ENCODE results near the gene CRHR2. TPM values are rescaled to one million over a fixed set of nuclear protein-coding genes. Genes with fewer than 3 reads are reported as not detected.
"Not testable (repeated sequence)": the region's sequence is repeated elsewhere in the genome, so short reads cannot be mapped to it uniquely, and the experiment has no call there.

CRHR2 gene
- total RNA-seq (2014; rRNA removed; shearing (Covaris generic)): not detected in 2 replicates

DNA sequence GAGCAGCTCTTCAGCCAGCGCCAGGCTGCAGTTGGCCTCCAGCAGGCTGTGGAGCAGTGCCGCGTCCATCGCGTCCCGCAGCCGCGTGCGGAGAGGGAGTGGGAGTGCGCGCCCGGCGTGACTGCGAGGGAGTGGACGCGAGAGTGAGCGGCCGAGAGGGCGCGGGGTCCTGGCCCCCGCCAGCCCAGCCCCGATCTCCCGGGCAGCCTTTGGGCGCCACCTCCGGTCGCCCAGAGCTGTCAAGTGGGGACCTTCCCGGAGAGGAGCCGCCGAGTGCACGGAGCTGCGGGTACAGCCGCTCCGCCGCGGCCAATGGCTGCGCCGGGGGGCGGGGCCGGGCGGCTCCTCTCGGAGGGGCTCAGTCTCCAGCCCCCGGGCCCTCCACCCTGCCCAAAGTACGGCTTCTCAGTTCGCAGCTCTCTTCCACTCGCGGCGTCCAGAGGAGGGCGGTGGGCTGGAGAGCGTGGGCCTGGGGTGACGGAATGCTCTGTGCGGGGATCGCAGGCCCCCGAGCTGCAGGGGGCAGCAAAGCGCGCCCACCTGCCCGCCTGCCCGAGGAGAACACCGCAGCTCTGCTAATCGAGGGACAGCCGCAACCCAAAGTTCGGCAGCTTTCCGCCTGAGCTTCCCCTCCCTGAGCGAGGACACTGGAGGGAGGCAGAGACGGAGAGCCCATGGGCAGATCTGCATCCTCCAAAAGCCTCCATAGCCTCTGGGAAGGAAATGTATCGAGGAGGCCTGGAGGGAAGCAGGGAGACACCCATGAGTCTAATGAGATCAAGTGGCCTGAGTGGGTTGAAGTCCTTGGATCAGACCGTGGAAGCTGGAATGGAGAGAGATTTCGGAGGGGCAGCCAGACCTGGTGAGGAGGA, at the start of gene CRHR2:
Gene CRHR2 (minus strand): TSS at position 245 of the 872 bp plus-strand sequence. CDS start 176 bp downstream, at position 69.
- DNase-seq (ENCODE audit: low read depth): no peak

- no peak for DNase-seq (ENCODE audit: low read depth)
Measured at GRCh38 chr7:30731581-30731980, 49.3 kb upstream of the CRHR2 start.

DNA sequence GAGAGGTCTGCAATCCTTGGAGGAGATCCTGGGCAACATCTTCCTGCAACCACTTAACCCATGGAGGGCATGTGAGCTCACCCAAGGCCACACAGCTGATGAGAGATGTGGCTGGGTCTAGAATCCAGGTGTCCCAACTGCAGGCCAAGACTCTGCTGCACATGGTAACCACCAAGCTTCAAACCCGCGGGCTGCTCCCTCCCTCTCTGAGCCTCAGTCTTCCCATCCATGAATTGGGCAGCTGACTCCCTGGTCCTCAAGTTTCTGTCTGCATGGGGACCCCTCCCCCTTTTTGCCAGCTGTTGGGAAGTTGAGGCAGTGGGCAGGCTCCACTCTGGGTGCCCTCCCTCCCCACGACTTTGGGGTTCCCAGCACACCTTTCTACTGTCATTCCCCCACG, 48.7 kb upstream of the CRHR2 start:
- DNase-seq (ENCODE audit: low read depth): no peak

DNA sequence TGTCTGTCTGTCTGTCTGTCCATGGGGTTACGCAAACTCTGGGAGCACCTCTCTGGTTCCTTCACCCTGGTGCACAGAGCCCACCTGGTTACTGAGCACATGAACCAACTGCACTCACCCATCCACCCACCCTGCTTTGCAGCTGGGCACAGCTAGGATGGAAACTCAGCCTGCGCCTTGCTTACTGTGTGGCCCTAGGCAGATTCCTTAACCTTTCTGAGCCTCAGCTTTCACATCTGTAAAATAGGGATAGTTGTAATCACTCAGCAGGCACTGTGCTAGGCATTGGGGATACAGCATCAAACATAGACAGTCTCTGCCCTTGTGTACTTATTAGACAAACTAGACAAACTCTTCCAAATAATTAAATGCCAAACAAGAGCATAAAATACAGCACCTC, 47.8 kb upstream of the CRHR2 start:
- DNase-seq (ENCODE audit: low read depth): no peak

- DNase-seq (ENCODE audit: low read depth): no peak
Measured at GRCh38 chr7:30729642-30730041, 47.4 kb upstream of the CRHR2 start.

GRCh38 chr7:30728591-30729100, 46.4 kb upstream of the CRHR2 start:
- no peak for DNase-seq (ENCODE audit: low read depth)

DNA sequence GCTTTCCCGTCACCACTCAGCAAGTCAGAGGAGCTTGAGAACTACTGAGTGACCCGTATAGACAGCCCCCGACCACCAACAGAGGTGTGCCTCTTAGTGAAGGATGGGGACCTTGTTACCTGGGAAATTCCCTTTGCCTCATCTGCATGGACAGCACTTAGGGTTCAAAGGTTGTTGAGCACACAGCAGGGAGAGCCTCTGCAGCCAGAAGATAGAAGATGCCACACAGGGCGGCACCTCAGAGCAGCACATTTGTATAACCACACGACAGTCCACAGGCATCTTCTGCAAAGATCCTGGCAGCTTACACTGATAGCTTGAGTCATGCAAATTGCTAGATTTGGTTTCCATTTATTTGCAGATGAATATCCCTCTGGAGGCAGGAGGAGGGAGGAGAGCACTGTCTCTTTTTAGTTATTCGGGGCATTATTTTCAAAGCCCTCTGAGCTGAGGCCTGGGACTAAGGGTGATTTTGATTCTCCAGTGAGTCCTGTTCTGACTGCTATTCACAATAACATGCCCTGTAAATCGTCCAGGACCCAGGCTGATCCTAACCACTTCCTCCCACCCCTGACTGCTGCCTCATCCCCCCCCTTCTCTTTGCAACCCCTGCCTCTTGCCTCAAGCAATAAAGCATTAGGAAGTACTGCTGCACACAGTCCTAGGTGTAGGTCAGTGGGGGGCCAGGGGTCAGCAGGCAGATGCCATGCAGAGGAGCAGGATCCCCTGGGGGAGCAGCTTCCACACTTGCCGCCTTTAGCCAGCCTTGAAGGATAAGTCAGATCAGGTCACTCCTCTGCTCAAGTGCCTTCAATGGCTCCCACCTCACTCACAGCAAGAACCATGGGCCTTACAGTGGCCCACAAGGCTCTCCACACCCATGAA, 45.0 kb upstream of the CRHR2 start:
- DNase-seq (ENCODE audit: low read depth): peak; percentile 29

DNA sequence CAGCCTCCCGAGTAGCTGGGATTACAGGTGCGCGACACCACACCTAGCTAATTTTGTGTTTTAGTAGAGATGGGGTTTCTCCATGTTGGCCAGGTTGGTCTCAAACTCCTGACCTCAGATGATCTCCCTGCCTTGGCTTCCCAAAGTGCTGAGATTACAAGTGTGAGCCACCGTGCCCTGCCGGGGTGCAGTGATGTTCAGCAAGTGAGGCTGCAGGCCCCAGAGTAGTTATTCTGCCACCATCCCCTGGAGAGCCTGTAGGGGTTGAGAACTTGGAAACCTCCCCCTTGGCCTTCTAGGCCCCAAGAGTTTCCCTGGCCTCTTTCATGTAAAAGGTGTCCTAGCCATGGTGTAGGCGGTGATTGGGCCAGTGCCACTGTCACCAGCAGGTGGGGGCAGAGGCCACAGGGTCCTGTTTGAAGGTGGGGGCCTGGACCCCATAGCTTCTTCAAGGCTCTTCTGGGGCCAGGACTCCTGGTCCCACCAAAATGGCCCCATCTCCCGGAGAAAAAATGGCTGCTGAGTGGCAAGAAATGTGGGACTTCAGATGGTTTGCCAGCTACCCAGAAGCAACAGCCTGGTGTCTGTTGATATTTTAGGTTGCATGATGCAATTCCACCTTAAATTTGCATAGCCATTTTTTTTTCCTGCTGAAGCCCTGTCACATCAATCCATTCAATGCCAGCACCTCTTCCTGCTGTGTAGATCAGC, 44.2 kb upstream of the CRHR2 start:
- DNase-seq (ENCODE audit: low read depth): no peak

DNA sequence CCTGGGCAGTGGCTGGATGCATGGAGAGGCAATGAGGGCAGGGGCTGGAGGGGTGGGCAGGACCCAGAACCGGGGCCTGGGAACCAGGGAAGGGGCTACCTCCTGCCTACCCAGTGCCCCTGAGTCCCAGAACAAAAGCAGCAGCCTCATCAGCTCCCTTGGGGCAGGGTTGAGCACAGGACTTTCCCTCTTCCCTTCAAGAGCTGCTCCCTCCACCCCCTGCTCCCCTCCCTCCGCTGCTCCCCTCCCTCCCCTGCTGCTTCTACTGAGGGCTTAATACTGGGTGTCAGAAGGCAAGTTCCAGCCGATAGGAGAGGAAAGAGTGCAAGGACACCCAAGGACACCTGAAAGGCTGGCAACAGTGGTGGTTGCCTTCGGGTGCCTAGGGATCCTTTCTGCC, 41.5 kb upstream of the CRHR2 start:
- no peak for DNase-seq (ENCODE audit: low read depth)

- no peak for DNase-seq (ENCODE audit: low read depth)
Measured at GRCh38 chr7:30722671-30723070, 40.4 kb upstream of the CRHR2 start.

DNA sequence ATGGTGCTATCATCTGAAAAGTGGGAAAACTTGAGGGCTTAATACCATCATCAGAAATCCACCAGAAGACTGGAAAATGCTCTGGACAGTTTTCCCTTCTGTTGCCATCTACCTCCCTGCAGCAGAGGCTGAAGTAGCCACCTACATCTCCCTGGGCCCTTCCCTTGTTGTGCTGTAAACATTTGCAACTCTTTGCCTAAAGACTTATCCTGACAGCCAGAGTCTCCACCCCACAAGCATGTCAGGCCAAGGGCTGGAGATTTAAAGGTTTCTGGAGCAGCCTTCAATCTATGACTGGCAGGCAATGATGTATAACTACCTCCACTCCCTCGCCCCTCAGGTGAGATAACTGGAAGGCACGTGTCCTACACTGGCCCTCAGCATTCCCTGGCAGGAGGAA, 39.9 kb upstream of the CRHR2 start:
- DNase-seq (ENCODE audit: low read depth): no peak

GRCh38 chr7:30721211-30721610, 39.0 kb upstream of the CRHR2 start:
- no peak for DNase-seq (ENCODE audit: low read depth)

DNA sequence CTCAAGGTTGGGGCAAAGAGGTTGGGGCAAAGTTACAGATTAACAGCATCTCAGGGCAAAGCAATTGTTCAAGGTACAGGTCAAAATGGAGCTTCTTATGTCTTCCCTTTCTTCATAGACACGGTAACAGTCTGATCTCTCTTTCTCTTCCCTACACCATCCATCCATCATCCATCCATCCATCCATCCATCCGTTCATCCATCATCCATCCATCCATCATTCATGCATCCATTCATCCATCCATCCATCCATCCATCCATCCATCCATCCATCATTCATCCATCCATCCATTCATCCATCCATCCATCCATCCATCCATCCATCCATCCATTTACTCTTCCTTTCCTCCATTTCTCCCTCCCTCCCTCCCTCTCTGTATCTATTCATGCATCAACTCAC, 37.2 kb upstream of the CRHR2 start:
- DNase-seq (ENCODE audit: low read depth): not testable (repeated sequence)

- peak; percentile 72 for DNase-seq (ENCODE audit: low read depth)
Measured at GRCh38 chr7:30717181-30717580, 34.9 kb upstream of the CRHR2 start.

- no peak for DNase-seq (ENCODE audit: low read depth)
Measured at GRCh38 chr7:30714129-30714528, 31.9 kb upstream of the CRHR2 start.

DNA sequence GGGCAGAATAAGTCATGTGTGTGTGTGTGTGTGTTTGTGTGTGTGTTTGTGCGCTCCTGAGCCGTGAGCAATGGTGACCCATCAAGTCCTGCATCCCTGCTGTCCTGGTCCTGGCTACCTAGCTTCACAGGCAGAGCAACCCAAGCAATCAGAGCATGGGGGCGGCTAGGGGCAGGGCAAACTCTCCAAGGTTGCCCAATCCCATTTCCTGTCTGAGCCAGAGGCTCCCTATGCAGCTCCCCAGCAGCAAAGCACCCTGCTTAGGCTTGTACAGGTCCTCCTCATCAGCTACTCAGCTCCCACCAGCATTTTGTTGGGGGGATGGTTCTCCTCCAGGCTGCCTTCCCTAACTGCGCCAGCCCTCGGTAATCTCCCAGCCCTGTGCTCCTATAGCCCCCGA, 31.1 kb upstream of the CRHR2 start:
- no peak for DNase-seq (ENCODE audit: low read depth)

DNA sequence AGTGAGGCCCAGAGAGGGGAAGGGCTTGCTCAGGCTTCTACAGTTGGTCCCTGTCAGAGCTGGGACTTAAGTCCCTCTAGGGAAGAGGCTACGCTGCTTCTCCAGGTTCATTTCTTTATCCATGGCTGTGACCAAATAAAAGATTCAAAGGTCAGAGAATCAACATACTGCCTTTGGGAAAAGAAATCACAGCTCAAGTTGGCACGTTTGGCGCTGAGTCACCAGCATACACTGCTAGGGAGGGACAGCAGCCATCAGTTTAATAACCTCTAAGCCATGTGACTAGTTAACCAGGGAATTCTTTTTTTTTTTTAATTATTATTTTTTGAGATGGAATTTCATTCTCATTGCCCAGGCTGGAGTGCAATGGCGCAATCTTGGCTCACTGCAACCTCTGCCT, 28.4 kb upstream of the CRHR2 start:
- peak; percentile 10 for DNase-seq (ENCODE audit: low read depth)

- no peak for DNase-seq (ENCODE audit: low read depth)
Measured at GRCh38 chr7:30709549-30709948, 27.3 kb upstream of the CRHR2 start.

GRCh38 chr7:30708983-30709382, 26.7 kb upstream of the CRHR2 start:
- DNase-seq (ENCODE audit: low read depth): no peak

- DNase-seq (ENCODE audit: low read depth): no peak
Measured at GRCh38 chr7:30708412-30708811, 26.2 kb upstream of the CRHR2 start.

DNA sequence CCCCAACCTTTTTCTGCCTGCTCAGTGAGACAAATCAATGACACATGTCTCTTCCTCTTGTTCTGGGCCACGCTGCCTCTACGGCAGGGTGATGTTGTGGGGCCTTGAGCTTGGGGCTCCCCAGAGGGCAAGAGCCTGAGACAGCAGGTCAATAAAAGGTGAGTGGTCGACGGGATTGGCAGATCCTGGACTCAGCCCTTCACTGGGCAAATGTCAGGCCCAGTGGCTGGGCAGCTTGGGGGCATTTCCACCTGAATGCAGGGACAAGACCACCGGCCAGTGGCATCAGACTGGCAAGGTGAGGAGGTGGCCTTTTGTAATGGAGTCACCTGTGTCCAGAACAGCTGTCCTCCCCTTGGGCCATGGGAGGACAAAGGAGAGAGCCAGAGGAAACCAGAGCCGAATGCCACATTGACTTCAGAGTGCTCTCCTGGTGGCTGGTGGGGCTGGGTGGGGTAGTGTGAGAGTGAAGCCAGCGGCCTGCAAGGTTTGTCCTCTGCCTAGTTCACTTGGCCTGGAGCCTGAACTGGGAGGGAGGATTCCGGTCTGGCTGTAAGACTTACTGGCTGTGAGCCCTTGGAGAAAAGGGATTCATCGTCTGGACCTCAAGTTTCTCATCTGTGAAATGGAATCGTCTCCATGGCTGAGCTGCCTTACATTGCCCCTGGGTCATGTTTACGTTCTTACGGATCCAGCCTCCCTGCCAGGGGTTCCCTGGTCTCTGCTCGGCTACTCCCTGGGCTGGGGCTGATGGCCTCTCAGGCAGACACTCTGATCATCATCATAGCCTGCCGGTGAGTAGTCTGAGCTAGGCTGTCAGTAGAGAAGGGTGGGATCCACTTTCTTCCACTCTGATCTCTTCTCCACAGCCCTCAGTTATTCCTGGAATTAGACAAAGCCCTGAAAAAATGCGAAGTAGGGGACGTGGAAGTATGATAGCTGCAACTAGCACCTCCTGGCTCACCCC, 25.4 kb upstream of the CRHR2 start:
- DNase-seq (ENCODE audit: low read depth): no peak
